GM19324 (cell line): ENCODE results near the gene ELK4.
"Not testable (repeated sequence)": the region's sequence is repeated elsewhere in the genome, so short reads cannot be mapped to it uniquely, and the experiment has no call there.

ENCODE experiments used
- ATAC-seq: cut with Tn5 transposase; IDR thresholded peaks from one replicate; pipeline ENCODE4 v1.9.1; 2021; ENCODE audit warnings: mild to moderate bottlenecking, moderate library complexity; ENCODE audit not compliant: unreplicated experiment, low FRiP score

ELK4 gene

DNA sequence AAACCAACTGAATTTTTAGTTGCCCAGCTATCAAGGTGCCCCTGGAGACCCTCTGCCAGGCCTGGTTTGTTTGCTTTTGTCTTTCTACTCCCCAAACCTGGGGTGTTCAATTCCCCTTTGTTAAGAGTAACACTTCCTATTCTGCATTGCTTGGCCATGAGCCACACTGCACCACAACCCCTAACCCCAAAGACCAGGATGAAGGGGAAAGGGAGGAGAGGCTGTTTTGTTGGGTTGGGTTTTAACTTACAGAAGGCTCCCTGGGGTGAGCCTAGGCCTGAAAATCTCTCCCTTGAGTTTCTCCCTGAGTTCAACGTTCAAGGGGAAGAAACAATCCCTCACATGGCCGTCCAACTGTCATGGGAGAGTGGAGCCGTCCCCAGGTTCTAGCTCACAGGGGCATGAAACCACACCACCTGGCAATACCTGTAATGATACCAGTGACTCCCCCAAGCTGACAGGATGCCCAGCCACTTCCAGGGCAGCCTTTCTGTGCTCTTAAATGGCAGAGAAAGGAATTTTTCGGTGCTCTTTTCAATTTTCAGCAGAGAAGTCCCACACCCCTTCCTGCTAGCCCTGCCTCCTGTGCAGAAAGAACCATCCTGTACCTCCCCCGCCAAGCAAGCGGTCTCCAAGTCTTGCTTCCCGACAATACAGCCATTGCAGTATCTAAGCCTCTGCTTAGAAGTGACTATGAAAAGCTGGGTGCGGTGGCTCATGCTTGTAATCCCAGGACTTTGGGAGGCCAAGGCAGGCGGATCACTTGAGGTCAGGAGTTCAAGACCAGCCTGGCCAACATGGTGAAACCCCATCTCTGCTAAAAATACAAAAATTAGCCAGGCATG is 33.6 kb upstream of the ELK4 start:
- ATAC-seq = no peak

GRCh38 chr1:205664399-205665017 is 32.7 kb upstream of the ELK4 start:
- ATAC-seq = no peak

DNA sequence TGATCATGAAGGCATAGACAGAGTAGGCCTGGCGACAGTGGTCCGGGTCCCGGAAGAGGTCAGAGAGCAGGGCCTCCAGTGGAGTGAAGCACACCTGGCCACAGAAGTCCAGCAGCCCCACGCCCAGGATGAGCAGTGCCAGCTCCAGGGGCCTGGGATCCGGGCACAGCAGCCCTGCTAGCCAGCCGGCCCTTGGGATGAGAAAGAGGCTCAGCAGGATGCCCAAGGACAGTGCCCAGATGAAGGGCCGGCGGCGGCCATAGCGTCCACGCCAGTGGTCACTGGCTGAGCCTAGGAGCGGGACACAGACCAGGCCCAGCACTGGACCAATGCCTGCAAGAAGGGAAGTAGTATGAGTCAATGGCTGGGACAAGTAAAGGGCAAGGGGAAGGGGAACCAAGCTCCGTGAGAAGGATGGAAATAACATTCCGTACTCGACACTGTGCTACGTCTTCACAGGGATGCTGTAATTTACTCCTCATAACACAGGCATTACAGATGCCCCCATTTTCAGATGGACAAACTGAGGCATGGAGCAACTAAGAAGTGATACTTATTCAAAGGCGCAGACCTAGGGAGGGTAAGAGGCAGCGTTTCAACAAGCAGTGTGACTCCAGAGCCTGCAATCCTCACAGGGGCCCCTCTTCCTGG is 31.6 kb upstream of the ELK4 start:
- no peak for ATAC-seq

- no peak for ATAC-seq
Observed at GRCh38 chr1:205662791-205663190, 31.0 kb upstream of the ELK4 start.

DNA sequence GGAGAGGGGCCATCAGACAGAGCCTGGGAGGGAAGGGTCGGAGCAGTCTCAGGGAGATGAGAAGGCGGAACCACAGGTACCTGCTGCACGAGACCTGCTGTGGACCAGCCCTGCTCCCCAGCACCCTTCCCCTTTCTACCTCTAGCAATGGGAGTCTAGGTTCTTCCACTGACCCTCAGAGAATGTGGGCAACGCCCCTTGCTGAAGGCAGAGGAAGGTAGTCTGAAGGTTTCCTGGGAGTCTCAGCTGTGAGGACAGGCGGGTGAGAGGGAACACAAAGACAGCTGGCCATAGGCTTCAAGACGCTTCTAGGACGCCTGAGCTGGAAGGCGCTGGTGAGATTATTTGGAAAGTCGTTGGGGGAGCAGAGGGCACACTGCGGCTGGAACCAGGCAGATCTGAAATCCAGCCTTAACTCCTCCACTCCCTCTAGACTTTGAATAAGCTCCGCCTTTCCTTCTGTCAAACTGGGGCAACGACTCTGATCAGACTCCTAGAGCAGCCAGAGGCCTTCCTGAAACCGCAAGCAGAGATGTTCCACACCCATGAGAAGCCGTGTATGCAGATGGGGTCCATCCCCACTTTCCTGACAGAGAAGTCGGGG is 30.4 kb upstream of the ELK4 start:
- no peak for ATAC-seq

DNA sequence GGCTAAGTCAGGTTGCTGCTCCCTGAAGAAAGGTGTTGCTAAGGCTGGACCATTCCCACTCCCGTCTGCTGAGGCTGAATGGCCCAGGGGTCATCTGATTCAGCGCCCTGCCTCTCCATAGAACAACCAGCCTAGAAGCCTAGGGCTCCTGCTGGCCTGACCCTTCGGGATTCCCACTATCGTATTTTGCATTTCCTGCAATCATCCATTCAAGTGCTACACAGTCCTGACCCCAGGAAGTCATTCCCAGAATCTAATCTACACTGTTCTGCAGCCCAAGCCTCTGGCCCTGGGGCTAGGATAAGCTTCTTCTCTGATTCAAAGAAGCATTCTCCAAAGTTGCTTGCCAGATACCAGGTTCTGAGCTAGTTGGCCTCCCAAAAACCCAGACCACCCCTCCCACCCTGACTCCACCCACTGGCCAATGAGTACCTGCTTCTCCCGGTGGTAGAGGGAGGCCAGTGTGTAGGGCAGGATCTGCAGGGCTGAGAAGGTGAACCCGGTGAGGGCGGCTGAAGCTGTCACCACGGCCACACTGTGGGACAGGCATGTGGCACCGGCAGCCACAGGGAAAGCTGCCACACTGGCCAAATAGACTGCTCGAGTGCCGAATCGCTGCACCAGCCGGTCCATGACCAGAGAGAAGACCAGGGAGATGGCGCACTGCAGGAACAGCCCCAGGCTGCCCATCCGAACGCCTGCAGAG is 29.8 kb upstream of the ELK4 start:
- no peak for ATAC-seq

GRCh38 chr1:205660361-205660760 is 28.6 kb upstream of the ELK4 start:
- no peak for ATAC-seq

GRCh38 chr1:205658943-205659581 is 27.3 kb upstream of the ELK4 start:
- ATAC-seq = no peak

GRCh38 chr1:205656236-205656635 is 24.4 kb upstream of the ELK4 start:
- no peak for ATAC-seq

DNA sequence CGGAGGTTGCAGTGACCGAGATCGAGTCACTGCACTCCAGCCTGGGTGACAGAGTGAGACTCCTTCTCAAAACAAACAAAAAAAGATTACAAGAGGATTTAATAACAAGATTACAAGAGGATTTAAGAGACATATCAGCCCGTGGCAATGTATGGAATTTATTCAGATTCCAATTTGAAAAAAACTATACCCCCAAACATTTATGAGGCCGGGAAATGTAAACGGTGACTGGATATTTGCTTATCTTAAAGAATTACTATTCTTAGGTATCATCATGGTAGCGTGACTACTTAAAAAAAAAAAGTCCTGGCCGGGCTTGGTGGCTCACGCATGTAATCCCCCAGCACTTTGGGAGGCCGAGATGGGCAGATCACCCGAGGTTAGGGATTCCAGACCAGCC is 21.2 kb upstream of the ELK4 start:
- ATAC-seq = no peak

- no peak for ATAC-seq
Observed at GRCh38 chr1:205650241-205650640, 18.4 kb upstream of the ELK4 start.

DNA sequence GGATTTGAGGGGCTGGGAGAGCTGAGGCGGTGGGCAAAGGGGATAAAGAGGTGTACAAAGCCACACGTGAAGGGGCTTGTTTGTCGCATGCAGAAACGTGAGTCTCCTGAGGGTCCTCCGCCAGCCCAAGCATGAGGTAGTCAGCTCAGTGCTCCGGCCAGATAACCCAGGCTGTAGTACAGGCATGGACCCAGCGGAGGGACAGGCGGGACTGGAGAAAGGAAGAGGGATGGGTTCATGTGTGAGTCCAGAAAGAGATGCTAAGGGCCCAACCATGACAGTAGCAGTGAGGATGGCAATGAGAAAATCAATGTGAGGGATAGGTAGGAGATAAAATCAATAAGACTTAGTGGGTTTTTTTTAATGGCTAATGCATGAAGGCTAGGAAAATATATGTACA is 13.7 kb upstream of the ELK4 start:
- no peak for ATAC-seq

DNA sequence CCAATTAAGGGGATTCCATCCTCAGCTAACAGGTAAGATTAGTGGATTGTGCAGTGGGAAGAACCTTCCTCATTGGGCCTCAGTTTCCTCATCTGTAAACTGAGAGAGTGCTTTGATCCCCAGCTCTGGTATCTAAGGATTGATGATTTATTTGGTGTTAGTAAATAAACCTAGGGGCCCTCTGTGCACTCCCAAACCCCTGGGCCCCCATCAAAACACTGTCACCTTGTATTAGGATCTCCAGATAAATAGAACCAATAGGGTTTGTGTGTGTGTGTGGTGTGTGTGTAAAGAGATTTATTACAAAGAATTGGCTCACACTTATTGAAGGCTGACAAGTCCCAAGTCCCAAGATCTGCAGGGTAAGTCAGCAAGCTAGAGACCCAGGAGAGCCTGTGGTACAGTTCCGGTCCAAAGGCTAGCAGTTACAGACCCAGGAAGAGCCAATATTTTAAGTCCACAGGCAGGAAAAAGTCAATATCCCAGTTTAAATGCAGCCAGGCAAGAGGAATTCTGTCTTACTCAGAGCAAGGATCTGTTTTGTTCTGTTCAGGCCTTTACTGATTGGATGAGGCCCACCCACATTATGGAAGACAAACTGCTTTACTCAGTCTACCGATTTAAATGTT is 11.0 kb upstream of the ELK4 start:
- ATAC-seq = no peak

DNA sequence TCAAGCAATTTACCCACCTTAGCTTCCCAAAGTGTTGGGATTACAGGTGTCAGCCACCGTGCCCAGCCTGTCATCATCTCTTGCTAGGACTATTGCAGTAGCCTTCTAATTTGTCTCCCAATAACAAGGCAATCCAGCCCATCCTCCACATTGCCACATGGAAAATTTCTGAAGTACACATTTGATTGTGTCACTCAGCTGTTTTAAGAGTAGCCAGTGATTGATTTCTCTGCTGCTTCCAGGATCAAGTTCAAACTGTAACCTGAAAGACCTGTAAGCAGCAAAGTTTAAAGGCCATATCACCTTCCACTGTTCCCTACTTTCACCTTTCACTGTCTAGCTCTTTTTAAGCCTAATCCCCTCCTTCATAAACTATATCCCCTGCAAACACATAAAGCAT is 7.8 kb upstream of the ELK4 start:
- ATAC-seq = no peak

- no peak for ATAC-seq
Observed at GRCh38 chr1:205637854-205638468, 6.2 kb upstream of the ELK4 start.

- no peak for ATAC-seq
Observed at GRCh38 chr1:205636732-205637131, 4.9 kb upstream of the ELK4 start.

GRCh38 chr1:205636138-205636530 is 4.3 kb upstream of the ELK4 start:
- ATAC-seq = not testable (repeated sequence)

DNA sequence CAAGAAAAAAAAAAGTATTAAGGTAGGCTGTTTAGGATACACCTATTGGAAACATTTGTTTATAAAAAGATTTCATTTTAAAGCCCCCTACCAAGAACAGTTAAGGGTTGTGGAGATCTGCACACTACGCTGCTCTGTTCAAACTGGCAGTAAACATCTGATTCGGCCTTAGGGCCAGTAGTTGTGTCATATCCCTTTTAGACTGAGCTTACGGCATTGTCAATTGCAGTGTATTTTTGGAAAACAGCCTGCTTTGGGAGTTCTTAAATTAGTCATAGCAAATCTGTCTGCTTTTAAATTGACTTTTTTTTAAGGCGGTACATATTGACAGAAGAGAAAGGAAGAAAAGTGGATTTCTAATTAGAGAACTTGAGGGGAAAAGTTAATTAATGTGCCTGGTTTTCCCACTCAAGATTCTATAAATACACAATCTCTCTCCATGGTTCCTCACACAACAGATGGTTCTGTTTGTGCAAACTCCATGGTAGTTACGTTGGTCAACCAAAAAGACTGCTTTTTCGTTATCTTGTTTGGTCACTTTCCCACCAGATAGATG is 1.7 kb upstream of the ELK4 start:
- ATAC-seq = no peak

GRCh38 chr1:205632669-205633169 is 908 bp upstream of the ELK4 start:
- ATAC-seq = no peak
